ENCODE data around the gene CHD2.

CHD2 gene

GRCh38 chr15:93029214-93029835, 129.2 kb downstream of the CHD2 start:
- Histone ChIP-seq H3K79me2 (ENCODE audit: insufficient read depth, low read length) (no peaks in the 10 kb centered on the region), H3K27me3 (ENCODE audit: insufficient read depth, low read length, poor library complexity) (no peaks in the 10 kb centered on the region), H3K27ac (ENCODE audit: low read length) (no peak overlapping the region; the same call in 1 of the 2 replicates), H3K36me3 (ENCODE audit: insufficient read depth, low read length) (peaks cover 29% of the 10 kb centered on the region), H4K20me1 (ENCODE audit: insufficient read depth, low read length) (peaks cover 10% of the 10 kb centered on the region; the same call in 1 of the 2 replicates), H3K9me3 (ENCODE audit: insufficient read depth, low read length, severe bottlenecking) (no peaks in the 10 kb centered on the region), H3K4me1 (ENCODE audit: insufficient read depth, low read length) (peaks cover 13% of the 10 kb centered on the region), H3K4me3 (ENCODE audit: low read depth in 1 of 2, low read length in 2 of 2) (no peak overlapping the region), H3K4me2 (ENCODE audit: insufficient read depth, low read length) (no peak overlapping the region), H3K9ac (ENCODE audit: low read depth, low read length) (no peak overlapping the region), H2AFZ (ENCODE audit: low read depth, low read length) (no peak overlapping the region)
- ATAC-seq (ENCODE audit: insufficient read depth, low read depth) (no peak), DNase-seq (no peak)
- TF ChIP-seq CTCF (IDR thresholded peaks at IDR 0.05; ENCODE audit: borderline replicate concordance, extremely low read depth, low read length, poor library complexity, severe bottlenecking) (no peak), EZH2 (IDR thresholded peaks at IDR 0.05; ENCODE audit: borderline replicate concordance, low read depth, low read length, severe bottlenecking) (no peak)

- TF ChIP-seq CTCF (IDR thresholded peaks at IDR 0.05; ENCODE audit: borderline replicate concordance, extremely low read depth, low read length, poor library complexity, severe bottlenecking) (no peak), EZH2 (IDR thresholded peaks at IDR 0.05; ENCODE audit: borderline replicate concordance, low read depth, low read length, severe bottlenecking) (no peak)
- peaks cover 23% of the 10 kb centered on the region for H3K36me3 ChIP-seq (ENCODE audit: insufficient read depth, low read length)
- H3K4me3 ChIP-seq (ENCODE audit: low read depth in 1 of 2, low read length in 2 of 2): no peak overlapping the region
- no peaks in the 10 kb centered on the region for H3K79me2 ChIP-seq (ENCODE audit: insufficient read depth, low read length)
- no peak for DNase-seq
- no peak overlapping the region for H3K9ac ChIP-seq (ENCODE audit: low read depth, low read length)
- no peak overlapping the region for H3K4me2 ChIP-seq (ENCODE audit: insufficient read depth, low read length)
- H2AFZ ChIP-seq (ENCODE audit: low read depth, low read length): no peak overlapping the region
- ATAC-seq (ENCODE audit: insufficient read depth, low read depth): peak; percentile 7; the same call in 1 of the 3 replicates
- H3K4me1 ChIP-seq (ENCODE audit: insufficient read depth, low read length): peaks cover 13% of the 10 kb centered on the region
- H3K27ac ChIP-seq (ENCODE audit: low read length): peak overlapping the region; percentile 52; the same call in 1 of the 2 replicates
- H3K9me3 ChIP-seq (ENCODE audit: insufficient read depth, low read length, severe bottlenecking): no peaks in the 10 kb centered on the region
- H3K27me3 ChIP-seq (ENCODE audit: insufficient read depth, low read length, poor library complexity): no peaks in the 10 kb centered on the region
- H4K20me1 ChIP-seq (ENCODE audit: insufficient read depth, low read length): peaks cover 5% of the 10 kb centered on the region; the same call in 1 of the 2 replicates
Measured at GRCh38 chr15:93029836-93030429, 129.8 kb downstream of the CHD2 start.

- Histone ChIP-seq H3K9me3 (ENCODE audit: insufficient read depth, low read length, severe bottlenecking) (no peaks in the 10 kb centered on the region), H3K4me3 (ENCODE audit: low read depth in 1 of 2, low read length in 2 of 2) (no peak overlapping the region), H3K4me2 (ENCODE audit: insufficient read depth, low read length) (peak overlapping the region; percentile 21; the same call in 1 of the 2 replicates), H3K4me1 (ENCODE audit: insufficient read depth, low read length) (peaks cover 13% of the 10 kb centered on the region), H3K36me3 (ENCODE audit: insufficient read depth, low read length) (peaks cover 17% of the 10 kb centered on the region), H3K9ac (ENCODE audit: low read depth, low read length) (peak overlapping the region; percentile 24; the same call in 1 of the 2 replicates), H4K20me1 (ENCODE audit: insufficient read depth, low read length) (no peaks in the 10 kb centered on the region), H3K79me2 (ENCODE audit: insufficient read depth, low read length) (no peaks in the 10 kb centered on the region), H3K27me3 (ENCODE audit: insufficient read depth, low read length, poor library complexity) (no peaks in the 10 kb centered on the region), H2AFZ (ENCODE audit: low read depth, low read length) (0 out of 2 replicates have a peak overlapping the region, but pooled peaks have one; percentile 6), H3K27ac (ENCODE audit: low read length) (peak overlapping the region; percentile 54)
- TF ChIP-seq CTCF (IDR thresholded peaks at IDR 0.05; ENCODE audit: borderline replicate concordance, extremely low read depth, low read length, poor library complexity, severe bottlenecking) (peak; percentile 89), EZH2 (IDR thresholded peaks at IDR 0.05; ENCODE audit: borderline replicate concordance, low read depth, low read length, severe bottlenecking) (no peak)
- ATAC-seq (ENCODE audit: insufficient read depth, low read depth) (peak; percentile 86), DNase-seq (peak; percentile 80)
Measured at GRCh38 chr15:93030430-93031102, 130.4 kb downstream of the CHD2 start.
